C4-2B (cell line): ENCODE results near the gene AMOTL2.

Source experiments
- H3K27ac ChIP-seq: fragments of 450-650 bp; 2 replicates; pipeline ENCODE4 v1.5.1; 2017
- ZFX ChIP-seq: fragments of 450-650 bp; IDR thresholded peaks from 2 replicates; pipeline ENCODE4 v1.6.1; 2017
- TF ChIP-seq, protein P1 (sequence below): fragments of 450-650 bp; conservative IDR thresholded peaks from 2 replicates; pipeline ENCODE4 v1.5.1; 2017; ENCODE audit warnings: mild to moderate bottlenecking

The AMOTL2 gene

DNA sequence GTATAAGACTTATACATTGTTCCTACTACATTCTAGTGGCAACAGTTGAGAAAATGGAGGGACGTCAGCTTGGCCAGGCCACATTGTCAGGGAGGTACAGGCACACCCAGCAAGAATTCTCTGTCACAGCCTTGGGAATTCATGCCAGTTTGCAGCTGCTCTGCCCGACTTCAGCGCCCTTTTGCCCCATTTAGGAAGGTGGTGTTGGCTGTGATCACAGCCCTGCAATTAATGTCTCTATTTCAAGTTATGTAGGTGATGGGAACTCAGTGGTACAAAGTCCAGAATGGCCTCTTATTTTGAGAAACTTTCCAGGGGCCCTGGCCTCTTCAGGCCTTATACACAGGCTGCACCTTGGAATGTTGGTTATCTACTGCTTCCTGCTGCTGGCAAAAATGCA, 26.7 kb downstream of the AMOTL2 start:
- no peak overlapping the region for H3K27ac ChIP-seq
- TF ChIP-seq, protein P1, sequence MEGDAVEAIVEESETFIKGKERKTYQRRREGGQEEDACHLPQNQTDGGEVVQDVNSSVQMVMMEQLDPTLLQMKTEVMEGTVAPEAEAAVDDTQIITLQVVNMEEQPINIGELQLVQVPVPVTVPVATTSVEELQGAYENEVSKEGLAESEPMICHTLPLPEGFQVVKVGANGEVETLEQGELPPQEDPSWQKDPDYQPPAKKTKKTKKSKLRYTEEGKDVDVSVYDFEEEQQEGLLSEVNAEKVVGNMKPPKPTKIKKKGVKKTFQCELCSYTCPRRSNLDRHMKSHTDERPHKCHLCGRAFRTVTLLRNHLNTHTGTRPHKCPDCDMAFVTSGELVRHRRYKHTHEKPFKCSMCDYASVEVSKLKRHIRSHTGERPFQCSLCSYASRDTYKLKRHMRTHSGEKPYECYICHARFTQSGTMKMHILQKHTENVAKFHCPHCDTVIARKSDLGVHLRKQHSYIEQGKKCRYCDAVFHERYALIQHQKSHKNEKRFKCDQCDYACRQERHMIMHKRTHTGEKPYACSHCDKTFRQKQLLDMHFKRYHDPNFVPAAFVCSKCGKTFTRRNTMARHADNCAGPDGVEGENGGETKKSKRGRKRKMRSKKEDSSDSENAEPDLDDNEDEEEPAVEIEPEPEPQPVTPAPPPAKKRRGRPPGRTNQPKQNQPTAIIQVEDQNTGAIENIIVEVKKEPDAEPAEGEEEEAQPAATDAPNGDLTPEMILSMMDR: no peak
- no peak for TF ChIP-seq ZFX

DNA sequence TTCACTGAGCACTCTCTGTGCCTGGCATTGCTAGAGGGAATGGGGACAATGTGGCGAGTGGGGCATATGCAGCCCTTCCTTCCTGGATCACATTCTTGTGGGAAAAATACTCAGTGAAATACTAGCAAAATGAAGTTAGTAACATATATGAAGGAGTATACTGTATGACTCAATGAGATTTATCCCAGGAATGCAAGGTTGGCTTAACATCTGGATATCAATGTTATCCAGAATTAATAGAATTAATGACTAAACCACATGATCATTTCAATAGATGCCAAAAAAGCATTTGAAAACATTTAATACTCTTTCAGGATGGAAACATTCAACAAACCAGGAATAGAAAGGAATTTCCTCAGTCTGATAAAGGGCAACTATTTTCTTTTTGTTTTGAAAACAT, 27.5 kb downstream of the AMOTL2 start:
- TF ChIP-seq, protein P1: no peak

DNA sequence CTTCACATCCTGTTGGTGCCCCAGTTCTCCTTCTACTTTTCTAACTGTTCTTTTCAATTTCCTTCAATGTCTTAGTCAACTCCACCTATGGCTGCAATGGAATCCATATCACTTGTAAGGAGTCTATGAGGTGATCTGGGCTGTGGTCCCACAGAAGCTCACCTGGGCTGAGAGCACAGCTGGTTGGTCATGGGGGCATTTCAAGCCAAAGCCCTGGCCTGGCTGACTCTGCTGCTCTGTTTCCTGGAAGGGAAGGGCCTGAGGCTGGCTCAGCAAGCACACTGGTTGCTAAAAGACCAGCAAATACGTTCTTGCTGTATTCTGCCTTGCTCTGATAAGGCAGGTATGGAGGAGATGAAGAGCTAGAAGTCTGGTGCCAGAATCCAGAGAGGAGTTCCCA, 29.0 kb downstream of the AMOTL2 start:
- H3K27ac ChIP-seq: no peak overlapping the region
- no peak for TF ChIP-seq ZFX
- TF ChIP-seq, protein P1: no peak

More for the DNA sequence above, 27.5 kb downstream of the AMOTL2 start:
- no peak overlapping the region for H3K27ac ChIP-seq

DNA sequence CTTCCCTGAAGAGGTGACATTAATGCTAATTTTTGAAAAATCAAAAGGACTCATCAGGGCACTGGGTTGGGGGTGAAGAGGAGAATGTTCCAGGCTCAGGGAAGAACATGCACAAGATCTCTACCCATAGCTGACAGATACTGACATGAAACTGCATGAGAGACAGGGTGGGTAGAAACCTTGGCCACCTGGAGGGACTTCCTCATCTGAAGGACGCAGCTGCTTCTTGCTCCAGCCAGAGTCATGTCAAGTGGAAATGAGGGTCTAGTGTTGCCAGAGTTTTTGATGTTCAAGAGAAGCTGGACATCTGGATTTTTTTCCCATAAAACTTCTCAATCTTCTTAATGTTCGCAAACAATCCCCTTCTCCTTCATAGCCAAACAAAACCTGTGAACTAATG, 29.7 kb downstream of the AMOTL2 start:
- H3K27ac ChIP-seq: no peak overlapping the region
- TF ChIP-seq ZFX: no peak
- TF ChIP-seq, protein P1: no peak

DNA sequence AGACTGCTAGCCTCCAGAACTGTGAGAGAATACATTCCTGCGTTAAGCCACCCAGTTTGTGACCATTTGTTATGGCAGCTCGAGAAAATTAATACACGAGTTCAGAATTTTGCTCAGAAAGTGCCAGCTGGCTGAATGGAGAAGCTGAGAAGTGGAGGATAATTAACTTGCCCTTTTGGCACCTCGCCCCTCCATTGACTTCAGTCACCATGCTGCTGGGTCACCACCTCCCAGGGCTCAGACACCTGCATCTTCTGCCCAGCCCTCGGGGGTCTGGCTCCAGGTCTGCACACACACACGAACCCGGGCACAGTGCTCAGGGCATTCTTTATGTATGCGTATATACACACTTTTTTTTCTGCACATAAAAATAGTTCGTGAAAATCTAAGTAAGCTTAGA, 32.0 kb downstream of the AMOTL2 start:
- TF ChIP-seq, protein P1: no peak
- no peak for TF ChIP-seq ZFX
- H3K27ac ChIP-seq: no peak overlapping the region

DNA sequence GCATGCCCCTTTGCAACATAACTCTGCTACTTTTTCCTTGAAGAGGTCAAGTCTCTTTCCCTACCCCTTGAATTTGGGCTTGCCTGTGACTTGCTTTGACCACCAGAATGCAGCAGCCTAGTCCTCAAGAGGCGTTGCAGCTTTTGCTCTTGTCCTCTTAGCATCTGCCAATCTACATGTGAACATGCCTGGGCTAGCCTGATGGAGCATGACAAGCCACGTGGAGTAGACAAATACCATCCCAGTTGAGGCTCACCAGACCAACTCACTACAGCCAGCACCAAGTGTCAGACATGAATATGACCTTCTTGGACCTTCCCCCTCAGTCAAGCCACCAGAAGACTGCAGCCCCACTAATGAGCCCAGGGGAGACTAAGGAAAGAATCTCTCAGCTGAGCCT, 32.9 kb downstream of the AMOTL2 start:
- TF ChIP-seq ZFX: no peak
- TF ChIP-seq, protein P1: no peak
- no peak overlapping the region for H3K27ac ChIP-seq

DNA sequence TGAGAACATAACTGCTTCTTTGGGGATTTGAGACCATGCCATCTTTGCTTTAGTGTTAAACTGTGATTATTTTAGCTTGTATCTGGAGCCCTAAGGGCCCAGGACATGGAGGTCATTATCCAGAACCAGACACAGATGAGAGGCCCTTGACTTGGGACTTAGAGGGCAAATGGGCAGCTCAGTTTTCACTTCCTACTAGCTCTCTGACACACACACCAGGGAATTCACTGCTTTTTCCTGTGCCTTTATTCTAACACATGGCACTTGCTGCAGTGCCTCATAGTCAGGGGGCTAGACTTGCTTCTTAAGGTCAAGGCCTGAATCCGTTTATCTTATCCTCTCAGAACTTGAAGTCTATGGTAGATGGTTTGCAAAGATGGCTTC, 33.3 kb downstream of the AMOTL2 start:
- no peak for TF ChIP-seq ZFX
- TF ChIP-seq, protein P1: no peak
- H3K27ac ChIP-seq: no peak overlapping the region
